ENCODE data around the gene COMMD6.

DNA sequence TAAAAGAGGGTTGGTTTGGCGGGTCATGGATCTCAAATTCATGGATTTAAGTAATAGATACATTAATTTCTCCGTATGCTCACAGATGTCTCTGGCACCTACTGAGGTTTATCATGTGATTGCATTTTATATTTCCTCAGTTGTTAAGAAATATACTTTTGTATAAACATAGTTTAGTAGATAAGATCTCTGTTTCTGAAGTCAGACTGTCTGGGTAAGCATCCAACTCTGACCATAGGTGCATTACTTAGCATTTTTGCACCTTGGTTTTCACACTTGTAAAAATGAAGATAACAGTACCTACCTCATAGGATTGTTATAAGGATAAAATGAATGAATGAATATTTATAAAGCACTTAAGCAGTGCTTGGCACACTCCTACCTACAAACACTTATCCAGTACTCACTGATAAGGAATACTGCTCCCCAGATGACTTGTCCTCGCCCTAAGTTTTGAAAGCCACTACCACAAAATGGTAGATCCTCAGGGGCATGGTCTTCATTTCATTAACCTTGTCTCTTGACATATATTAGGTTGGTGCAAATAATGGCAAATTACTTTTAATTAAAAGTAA is 26.5 kb downstream of the COMMD6 start:
- TF ChIP-seq, protein P1, sequence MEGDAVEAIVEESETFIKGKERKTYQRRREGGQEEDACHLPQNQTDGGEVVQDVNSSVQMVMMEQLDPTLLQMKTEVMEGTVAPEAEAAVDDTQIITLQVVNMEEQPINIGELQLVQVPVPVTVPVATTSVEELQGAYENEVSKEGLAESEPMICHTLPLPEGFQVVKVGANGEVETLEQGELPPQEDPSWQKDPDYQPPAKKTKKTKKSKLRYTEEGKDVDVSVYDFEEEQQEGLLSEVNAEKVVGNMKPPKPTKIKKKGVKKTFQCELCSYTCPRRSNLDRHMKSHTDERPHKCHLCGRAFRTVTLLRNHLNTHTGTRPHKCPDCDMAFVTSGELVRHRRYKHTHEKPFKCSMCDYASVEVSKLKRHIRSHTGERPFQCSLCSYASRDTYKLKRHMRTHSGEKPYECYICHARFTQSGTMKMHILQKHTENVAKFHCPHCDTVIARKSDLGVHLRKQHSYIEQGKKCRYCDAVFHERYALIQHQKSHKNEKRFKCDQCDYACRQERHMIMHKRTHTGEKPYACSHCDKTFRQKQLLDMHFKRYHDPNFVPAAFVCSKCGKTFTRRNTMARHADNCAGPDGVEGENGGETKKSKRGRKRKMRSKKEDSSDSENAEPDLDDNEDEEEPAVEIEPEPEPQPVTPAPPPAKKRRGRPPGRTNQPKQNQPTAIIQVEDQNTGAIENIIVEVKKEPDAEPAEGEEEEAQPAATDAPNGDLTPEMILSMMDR (conservative IDR thresholded peaks at IDR 0.05; ENCODE audit: low read depth, low read length), result no peak
- TF ChIP-seq SMC3 (IDR thresholded peaks at IDR 0.05; ENCODE audit: low read depth, low read length) (no peak), RFX5 (IDR thresholded peaks at IDR 0.05; ENCODE audit: low read depth, low read length) (no peak), BHLHE40 (IDR thresholded peaks at IDR 0.05; ENCODE audit: low read depth, low read length) (no peak), POLR2A (IDR thresholded peaks at IDR 0.05; ENCODE audit: low read depth, low read length) (no peak), RAD21 (IDR thresholded peaks at IDR 0.05; ENCODE audit: low read length) (no peak), MAFK (IDR thresholded peaks at IDR 0.05; ENCODE audit: low read depth, low read length) (no peak), USF2 (IDR thresholded peaks at IDR 0.05; ENCODE audit: low read depth, low read length) (no peak), RCOR1 (IDR thresholded peaks at IDR 0.05; ENCODE audit: insufficient replicate concordance, low read length) (no peak)

Data from IMR-90 (cell line).